ENCODE data around the gene SART1.

- TF ChIP-seq CTCF (IDR thresholded peaks at IDR 0.05; ENCODE audit: low read depth, low read length) (no peak), MAX (IDR thresholded peaks at IDR 0.05; ENCODE audit: low read depth, low read length) (no peak), MYC (IDR thresholded peaks at IDR 0.05; ENCODE audit: low read depth, low read length) (no peak)
Measured at GRCh38 chr11:65931773-65932557, 29.6 kb upstream of the SART1 start.

Data from NB4 (cell line).